NCI-H1417 (cell line): ENCODE results near the gene FMO2.

Experiments used
- DNase-seq, 3 experiments: peaks; one replicate each; lab custom pipeline; 2025; lab: John Stamatoyannopoulos, UW

The FMO2 gene

GRCh38 chr1:171185091-171185490 lies at the start of gene FMO2:
TSS of gene FMO2 (plus strand) at chr1:171185300. CDS start at chr1:171185714, 414 bp downstream.
- DNase-seq: no peak

- DNase-seq: peak in 2 of 3 experiments; percentile 69 to 76
Observed at GRCh38 chr1:171137580-171137979, 47.5 kb upstream of the FMO2 start.

GRCh38 chr1:171138980-171139379 lies 46.1 kb upstream of the FMO2 start:
- DNase-seq: no peak

- peak in 2 of 3 experiments; percentile 16 to 94 for DNase-seq
Observed at GRCh38 chr1:171139890-171140289, 45.2 kb upstream of the FMO2 start.

GRCh38 chr1:171140401-171140800 lies 44.7 kb upstream of the FMO2 start:
- DNase-seq: no peak

- DNase-seq: peak in 2 of 3 experiments; percentile 29 to 34
Observed at GRCh38 chr1:171140956-171141687, 44.0 kb upstream of the FMO2 start.

GRCh38 chr1:171141688-171142415 lies 43.2 kb upstream of the FMO2 start:
- DNase-seq: no peak

- DNase-seq: peak; percentile 28 to 99 (median 78)
Observed at GRCh38 chr1:171142416-171143385, 42.4 kb upstream of the FMO2 start.

GRCh38 chr1:171150156-171150555 lies 34.9 kb upstream of the FMO2 start:
- no peak for DNase-seq

- DNase-seq: no peak
Observed at GRCh38 chr1:171152549-171152948, 32.6 kb upstream of the FMO2 start.

- no peak for DNase-seq
Observed at GRCh38 chr1:171155484-171155883, 29.6 kb upstream of the FMO2 start.

GRCh38 chr1:171158096-171158495 lies 27.0 kb upstream of the FMO2 start:
- DNase-seq: no peak

GRCh38 chr1:171158551-171158950 lies 26.5 kb upstream of the FMO2 start:
- peak in 1 of 3 experiments; percentile 29 for DNase-seq

- no peak for DNase-seq
Observed at GRCh38 chr1:171159148-171159547, 26.0 kb upstream of the FMO2 start.

GRCh38 chr1:171160211-171160610 lies 24.9 kb upstream of the FMO2 start:
- DNase-seq: no peak

- DNase-seq: no peak
Observed at GRCh38 chr1:171160639-171161354, 24.3 kb upstream of the FMO2 start.

- no peak for DNase-seq
Observed at GRCh38 chr1:171161431-171161830, 23.7 kb upstream of the FMO2 start.

GRCh38 chr1:171166361-171166760 lies 18.7 kb upstream of the FMO2 start:
- no peak for DNase-seq

- no peak for DNase-seq
Observed at GRCh38 chr1:171167785-171168184, 17.3 kb upstream of the FMO2 start.

- DNase-seq: no peak
Observed at GRCh38 chr1:171172471-171172870, 12.6 kb upstream of the FMO2 start.

- DNase-seq: no peak
Observed at GRCh38 chr1:171173069-171173468, 12.0 kb upstream of the FMO2 start.
